ENCODE results near the gene AKAP8L.
"Not testable (repeated sequence)": the region's sequence is repeated elsewhere in the genome, so short reads cannot be mapped to it uniquely, and the experiment has no call there.

AKAP8L gene

GRCh38 chr19:15381864-15382263 is 36.9 kb downstream of the AKAP8L start:
- no peak for FAIRE-seq
- no peak for DNase-seq (ENCODE audit: insufficient read length, low spot score)

DNA sequence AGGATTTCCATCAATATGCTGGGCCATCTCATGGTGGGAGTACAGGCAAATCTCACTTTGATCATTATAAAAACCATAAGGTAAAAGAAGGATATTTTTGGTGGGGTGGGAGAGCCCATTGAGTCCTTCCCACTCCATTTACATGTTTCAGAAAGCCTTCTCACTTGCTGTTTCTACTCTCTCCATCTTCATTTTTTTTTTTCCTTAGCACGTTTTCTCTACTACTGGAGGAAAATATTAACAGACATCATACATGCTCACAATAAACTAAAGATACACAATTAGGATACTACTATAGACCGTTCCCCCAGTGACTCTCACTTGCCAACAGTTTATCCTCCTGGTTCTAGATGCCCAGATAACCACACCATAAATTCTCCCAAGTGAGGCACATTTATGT is 37.4 kb downstream of the AKAP8L start:
- no peak for DNase-seq (ENCODE audit: insufficient read length, low spot score)
- FAIRE-seq = no peak

GRCh38 chr19:15379999-15380647 is 38.7 kb downstream of the AKAP8L start:
- DNase-seq (ENCODE audit: insufficient read length, low spot score) = peak; percentile 55
- FAIRE-seq = peak; percentile 28

GRCh38 chr19:15379083-15379998 is 39.4 kb downstream of the AKAP8L start, which contains the start of gene AKAP8:
Gene AKAP8 (minus strand): TSS chr19:15379787. CDS start chr19:15379731, 56 bp downstream.
- peak; percentile 97 for FAIRE-seq

GRCh38 chr19:15378534-15379082 is 40.2 kb downstream of the AKAP8L start:
- peak; percentile 62 for DNase-seq (ENCODE audit: insufficient read length, low spot score)
- FAIRE-seq = peak; percentile 76

More at GRCh38 chr19:15379083-15379998, 39.4 kb downstream of the AKAP8L start, which contains the start of gene AKAP8:
- peak; percentile 100 for DNase-seq (ENCODE audit: insufficient read length, low spot score)

DNA sequence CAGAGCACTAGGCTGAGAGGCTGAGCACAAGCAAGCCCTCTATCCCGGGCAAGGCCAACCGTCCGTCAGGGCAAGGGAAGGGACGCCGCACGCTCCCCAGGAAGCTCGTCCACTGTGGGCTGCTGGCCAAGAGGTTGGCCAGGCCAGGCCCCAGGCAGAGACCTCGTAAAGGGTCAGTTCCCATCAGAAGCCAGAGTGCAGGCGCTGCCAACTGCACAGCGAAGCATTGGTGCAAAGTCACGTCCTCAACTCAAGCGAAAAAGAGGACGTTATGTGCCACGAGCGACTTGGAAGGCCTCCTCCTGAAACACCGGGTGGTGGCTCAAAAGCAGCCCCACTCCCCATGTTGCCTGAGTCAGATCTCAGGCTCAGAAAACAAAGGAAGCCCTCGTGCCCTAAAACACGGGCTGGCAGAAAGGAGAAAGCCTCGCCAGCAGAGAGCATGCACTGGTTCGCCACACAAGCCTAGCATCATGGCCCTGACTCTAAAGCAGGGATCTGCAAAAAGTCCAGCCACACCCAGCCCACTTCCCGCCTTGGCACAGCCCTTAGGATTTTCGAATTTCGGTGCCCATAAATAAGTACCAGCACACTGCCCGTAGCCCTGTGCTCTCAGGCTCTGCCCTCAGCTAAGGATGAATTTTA is 43.9 kb downstream of the AKAP8L start:
- DNase-seq (ENCODE audit: insufficient read length, low spot score) (no peak), FAIRE-seq (no peak)

DNA sequence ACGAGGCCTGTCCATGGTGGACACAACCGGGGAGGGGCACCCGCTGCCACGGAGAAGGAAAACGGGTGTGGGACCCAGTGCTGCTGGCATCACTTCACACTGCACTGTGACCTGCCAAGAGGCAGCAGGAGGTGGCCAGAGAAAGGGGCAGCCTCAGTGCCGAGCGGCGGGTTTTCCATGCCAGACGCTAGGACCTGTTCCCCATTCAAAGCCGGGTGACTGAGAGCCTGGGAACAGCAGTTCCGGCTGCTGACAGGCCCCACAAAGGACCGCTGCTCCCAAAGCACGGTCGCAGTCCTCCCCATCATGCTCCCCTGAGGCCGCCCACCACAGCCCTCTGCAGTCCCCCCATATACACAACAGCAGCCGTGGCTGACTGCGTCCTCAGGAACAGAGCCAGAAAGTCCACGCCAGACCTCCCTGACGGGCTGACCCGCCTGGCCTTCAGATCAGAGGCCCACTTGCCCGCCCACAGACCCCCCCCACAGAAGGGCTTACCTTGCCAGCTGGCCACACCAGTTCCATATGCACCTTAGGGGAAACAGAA is 44.6 kb downstream of the AKAP8L start:
- no peak for DNase-seq (ENCODE audit: insufficient read length, low spot score)
- no peak for FAIRE-seq

GRCh38 chr19:15373644-15374043 is 45.1 kb downstream of the AKAP8L start:
- no peak for FAIRE-seq

DNA sequence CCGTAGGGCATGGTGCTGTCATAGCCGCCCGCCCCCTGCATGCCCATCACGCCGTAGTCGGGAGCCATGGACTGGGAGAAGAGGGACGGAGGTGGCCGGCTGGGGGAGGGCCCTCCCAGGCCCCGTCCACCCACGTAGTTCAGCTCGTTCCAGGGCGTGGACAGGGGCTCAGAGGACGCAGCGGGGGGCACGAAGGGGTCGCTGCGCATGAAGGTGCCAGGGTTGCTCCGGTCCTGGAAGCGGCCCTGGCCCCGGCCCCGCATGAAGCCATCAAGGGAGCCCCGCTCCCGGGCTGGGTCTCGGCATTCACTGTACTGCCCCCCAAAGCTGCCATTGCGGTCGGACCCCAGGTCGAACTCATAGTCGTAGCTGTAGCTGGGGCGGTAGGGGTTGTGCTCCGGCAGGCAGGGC is 45.9 kb downstream of the AKAP8L start:
- no peak for FAIRE-seq
- DNase-seq (ENCODE audit: insufficient read length, low spot score) = no peak

More at GRCh38 chr19:15373644-15374043, 45.1 kb downstream of the AKAP8L start:
- DNase-seq (ENCODE audit: insufficient read length, low spot score) = no peak

- FAIRE-seq (no peak), DNase-seq (ENCODE audit: insufficient read length, low spot score) (no peak)
These were observed 46.3 kb downstream of the AKAP8L start for GRCh38 chr19:15372470-15372869.

- FAIRE-seq = no peak
- no peak for DNase-seq (ENCODE audit: insufficient read length, low spot score)
These were observed 46.9 kb downstream of the AKAP8L start for GRCh38 chr19:15371786-15372380.

GRCh38 chr19:15371119-15371518 is 47.7 kb downstream of the AKAP8L start:
- no peak for DNase-seq (ENCODE audit: insufficient read length, low spot score)
- FAIRE-seq = no peak

- FAIRE-seq (no peak), DNase-seq (ENCODE audit: insufficient read length, low spot score) (no peak)
These were observed 49.2 kb downstream of the AKAP8L start for GRCh38 chr19:15369594-15369891.

DNA sequence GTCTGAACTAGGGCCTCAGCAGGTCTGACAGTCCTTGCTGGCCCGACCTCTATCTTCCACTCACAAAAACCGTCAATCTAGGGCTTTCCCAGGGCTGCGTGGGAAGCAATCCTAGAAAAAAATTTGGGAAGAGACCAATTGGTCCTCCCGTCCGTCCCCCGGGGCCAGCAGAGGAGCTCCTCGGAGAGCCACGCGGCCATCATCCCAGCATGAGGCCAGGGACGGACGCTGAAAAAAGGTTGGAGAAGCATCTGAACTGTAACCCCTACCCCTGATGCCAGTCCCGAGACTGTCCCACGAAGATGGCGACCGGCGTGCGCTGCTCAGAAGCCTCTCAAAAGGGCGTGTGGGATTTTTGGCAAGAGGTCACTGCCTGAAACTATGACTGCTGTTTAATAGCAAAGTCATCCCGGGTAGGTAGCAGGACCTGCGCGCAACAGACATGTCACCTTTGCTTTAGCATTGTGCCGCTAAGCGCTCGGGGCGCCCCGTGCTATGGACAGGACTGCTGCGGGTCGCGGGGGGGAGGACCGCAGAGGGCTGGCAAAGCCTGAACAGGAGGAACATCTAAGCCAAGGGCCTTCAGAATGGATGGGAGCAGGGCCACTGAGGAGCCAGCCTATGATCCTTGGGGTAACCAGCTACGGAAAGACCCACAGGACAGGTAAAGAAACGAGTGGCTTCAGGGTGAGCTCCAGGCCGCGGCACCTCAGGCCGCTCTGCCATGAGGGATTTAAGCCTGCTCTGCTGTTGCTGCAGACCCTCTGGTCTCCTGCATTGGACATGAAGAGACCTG is 49.8 kb downstream of the AKAP8L start:
- no peak for FAIRE-seq
- no peak for DNase-seq (ENCODE audit: insufficient read length, low spot score)

DNA sequence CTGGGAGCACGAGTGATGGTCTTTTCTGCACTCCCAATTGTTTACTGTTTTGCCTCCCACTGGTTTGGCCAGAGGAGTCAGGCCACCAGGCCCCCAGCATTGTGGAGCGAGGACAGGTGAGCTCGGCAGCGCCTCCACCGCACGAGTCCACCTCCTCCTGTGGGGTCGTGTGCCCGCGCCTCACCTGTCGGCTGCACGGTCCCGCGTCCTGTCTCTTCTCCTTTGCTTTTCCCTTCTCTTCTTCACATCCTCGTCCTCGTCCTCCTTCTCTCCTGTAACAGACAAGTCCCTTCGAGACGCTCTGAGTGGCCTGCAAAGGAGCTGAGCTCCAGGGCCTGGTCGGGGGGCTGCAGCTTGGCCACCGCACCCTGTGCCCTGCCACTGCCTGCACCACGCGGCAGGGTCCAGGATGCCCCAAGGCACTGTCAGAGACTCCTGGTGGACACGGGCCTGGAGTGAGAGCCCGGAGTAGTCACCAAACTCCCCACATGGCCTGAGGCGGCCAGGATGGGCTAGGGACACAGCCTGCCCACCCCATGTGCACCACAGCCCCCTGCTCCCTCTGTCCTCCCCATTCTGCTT is 50.6 kb downstream of the AKAP8L start:
- DNase-seq (ENCODE audit: insufficient read length, low spot score) (no peak), FAIRE-seq (no peak)

GRCh38 chr19:15367439-15367838 is 51.3 kb downstream of the AKAP8L start:
- FAIRE-seq (peak; percentile 13), DNase-seq (ENCODE audit: insufficient read length, low spot score) (no peak)

- FAIRE-seq (no peak), DNase-seq (ENCODE audit: insufficient read length, low spot score) (no peak)
These were observed 53.5 kb downstream of the AKAP8L start for GRCh38 chr19:15365264-15365663.

DNA sequence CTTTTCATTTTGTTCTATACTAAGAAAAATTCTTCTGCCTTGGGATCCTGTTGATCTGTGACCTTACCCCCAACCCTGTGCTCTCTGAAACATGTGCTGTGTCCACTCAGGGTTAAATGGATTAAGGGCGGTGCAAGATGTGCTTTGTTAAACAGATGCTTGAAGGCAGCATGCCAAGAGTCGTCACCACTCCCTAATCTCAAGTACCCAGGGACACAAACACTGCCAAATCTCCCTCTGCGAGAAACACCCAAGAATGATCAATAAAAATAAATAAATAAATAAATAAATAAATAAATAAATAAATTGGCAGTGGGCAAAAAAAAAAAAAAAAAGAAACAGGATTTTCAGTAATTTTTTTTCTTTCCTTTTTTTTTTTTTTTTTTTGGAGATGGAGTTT is 55.0 kb downstream of the AKAP8L start:
- not testable (repeated sequence) for DNase-seq (ENCODE audit: insufficient read length, low spot score); FAIRE-seq

DNA sequence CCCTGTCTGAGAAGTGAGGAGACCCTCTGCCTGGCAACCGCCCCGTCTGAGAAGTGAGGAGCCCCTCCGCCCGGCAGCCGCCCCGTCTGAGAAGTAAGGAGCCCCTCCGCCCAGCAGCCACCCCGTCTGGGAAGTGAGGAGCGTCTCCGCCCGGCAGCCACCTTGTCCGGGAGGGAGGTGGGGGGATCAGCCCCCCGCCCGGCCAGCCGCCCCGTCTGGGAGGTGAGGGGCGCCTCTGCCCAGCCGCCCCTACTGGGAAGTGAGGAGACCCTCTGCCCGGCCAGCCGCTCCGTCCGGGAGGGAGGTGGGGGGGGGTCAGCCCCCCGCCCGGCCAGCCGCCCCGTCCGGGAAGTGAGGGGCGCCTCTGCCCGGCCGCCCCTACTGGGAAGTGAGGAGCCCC is 55.7 kb downstream of the AKAP8L start:
- FAIRE-seq; DNase-seq (ENCODE audit: insufficient read length, low spot score): not testable (repeated sequence)
